Measurements from ENCODE around the gene RWDD2A. TPM values are rescaled to one million over a fixed set of nuclear protein-coding genes. Genes with fewer than 3 reads are reported as not detected.

Gene RWDD2A
- total and polyA plus RNA-seq, 9 of the 15 experiments (the other 6 are each of a cell fraction or from before 2014, with no cell fraction given): 1.6 to 4.7 (median 2.1) TPM

GRCh38 chr6:83199173-83199862 lies 6.2 kb downstream of the RWDD2A start:
- intact Hi-C loops (cut with micrococcal nuclease): no loop called here
- H3K4me1 ChIP-seq (replicated peaks in 1 of 2; ENCODE audit: control insufficient read depth in 2 of 2, insufficient read depth in 2 of 2, low read length in 2 of 2): peaks cover 0 to under 1% of the 10 kb centered on the region in 2 experiments; a peak in 2 of 5 replicates
- no peaks in the 10 kb centered on the region for H3K79me2 ChIP-seq (ENCODE audit: control insufficient read depth, insufficient read depth, low read length)
- H3K9ac ChIP-seq (ENCODE audit: insufficient read depth in 1 of 2, low read depth in 2 of 2, low read length in 2 of 2): no peak overlapping the region
- no peaks in the 10 kb centered on the region for H3K27me3 ChIP-seq (ENCODE audit: control insufficient read depth in 2 of 2, insufficient read depth in 2 of 2, low read length in 2 of 2)
- in situ Hi-C loops (cut with MboI): loop anchor here (25.0 kb wide), 1 partner anchor 962 kb away; the partner anchor contains the start of gene IBTK
- peaks cover 8% of the 10 kb centered on the region; the same call in 2 of the 3 replicates for H3K36me3 ChIP-seq (ENCODE audit: control insufficient read depth, insufficient read depth, low read length)
- no peak overlapping the region for H3K4me2 ChIP-seq (ENCODE audit: insufficient read depth, low read length)
- TF ChIP-seq HNRNPH1 (optimal IDR thresholded peaks at IDR 0.05; ENCODE audit: low read depth, low read length) (no peak), OTX1 (CRISPR knock-in tag; IDR thresholded peaks at IDR 0.05) (no peak), HNRNPL (IDR thresholded peaks at IDR 0.05; ENCODE audit: low read depth, low read length) (no peak), ZNF354B (CRISPR knock-in tag; IDR thresholded peaks at IDR 0.05) (no peak), ZNF75A (CRISPR knock-in tag; IDR thresholded peaks at IDR 0.05) (no peak), NR2C2 (CRISPR knock-in tag; IDR thresholded peaks at IDR 0.05) (no peak), NR2C2 (tag; IDR thresholded peaks at IDR 0.05) (no peak), RBM15 (IDR thresholded peaks at IDR 0.05; ENCODE audit: insufficient read depth, low read length) (no peak), ZKSCAN1 (IDR thresholded peaks at IDR 0.05; ENCODE audit: low read depth, low read length) (no peak), KAT8 (IDR thresholded peaks at IDR 0.05; ENCODE audit: low read depth) (no peak), PBX2 (CRISPR knock-in tag; IDR thresholded peaks at IDR 0.05; ENCODE audit: low read depth) (no peak), PBX2 (tag; conservative IDR thresholded peaks at IDR 0.05; ENCODE audit: low read depth) (no peak), MCM3 (IDR thresholded peaks at IDR 0.05) (no peak), HNRNPUL1 (IDR thresholded peaks at IDR 0.05; ENCODE audit: low read length) (no peak), BHLHE40 (IDR thresholded peaks at IDR 0.05; ENCODE audit: low read length) (no peak), ARID1B (IDR thresholded peaks at IDR 0.05) (no peak), MTA3 (IDR thresholded peaks at IDR 0.05; ENCODE audit: borderline replicate concordance) (no peak), KLF16 (IDR thresholded peaks at IDR 0.05) (no peak)
- H4K20me1 ChIP-seq (replicated peaks; ENCODE audit: control insufficient read depth, insufficient read depth, low read length): no peaks in the 10 kb centered on the region
- CTCF ChIA-PET (ENCODE audit: low intra/inter-chr PET ratio): no interaction called here
- BruUV-seq (replicated peaks): no TSS peak
- no peak overlapping the region for H2AFZ ChIP-seq (ENCODE audit: low read depth, low read length)
- DNase-seq (ENCODE audit: extremely low read depth in 1 of 4, low spot score in 3 of 4) (no peak), FAIRE-seq (no peak), ATAC-seq (no peak)
- POLR2A ChIA-PET: interaction anchor here (0.7 kb wide), 1 partner anchor 952 kb away, joined by 3 read pairs; the partner anchor contains the start of gene IBTK
- H3K4me3 ChIP-seq: no peak overlapping the region
- 28% methylated on average over 5 of the region's 5 CpGs for WGBS (ENCODE audit: insufficient coverage, low coverage, missing lambda C conversion rate)
- H3K27ac ChIP-seq (ENCODE audit: extremely low read depth, low read depth, low read length): no peak overlapping the region
- H3K9me3 ChIP-seq (replicated peaks; ENCODE audit: control insufficient read depth, insufficient read depth, low read depth, low read length): no peaks in the 10 kb centered on the region
- no peaks in the 10 kb centered on the region for H3K9me1 ChIP-seq (ENCODE audit: control insufficient read depth, insufficient read depth, low read length)

Data from K562 (cell line).